Stimulated activated CD8-positive, alpha-beta memory T cell treated with anti-CD3 and anti-CD28 coated beads, Interleukin-15, amount 100 ng/mL, for 4 hours (primary cell): ENCODE results near the gene ZNRF3.
"Not testable (repeated sequence)": the region's sequence is repeated elsewhere in the genome, so short reads cannot be mapped to it uniquely, and the experiment has no call there.

Experiments
- DNase-seq, 2 donors: peaks; one replicate each; pipeline ENCODE4 v3.0.0-alpha.2; 2020; ENCODE audit warnings: low read depth in 2 of 2

ZNRF3 gene

DNA sequence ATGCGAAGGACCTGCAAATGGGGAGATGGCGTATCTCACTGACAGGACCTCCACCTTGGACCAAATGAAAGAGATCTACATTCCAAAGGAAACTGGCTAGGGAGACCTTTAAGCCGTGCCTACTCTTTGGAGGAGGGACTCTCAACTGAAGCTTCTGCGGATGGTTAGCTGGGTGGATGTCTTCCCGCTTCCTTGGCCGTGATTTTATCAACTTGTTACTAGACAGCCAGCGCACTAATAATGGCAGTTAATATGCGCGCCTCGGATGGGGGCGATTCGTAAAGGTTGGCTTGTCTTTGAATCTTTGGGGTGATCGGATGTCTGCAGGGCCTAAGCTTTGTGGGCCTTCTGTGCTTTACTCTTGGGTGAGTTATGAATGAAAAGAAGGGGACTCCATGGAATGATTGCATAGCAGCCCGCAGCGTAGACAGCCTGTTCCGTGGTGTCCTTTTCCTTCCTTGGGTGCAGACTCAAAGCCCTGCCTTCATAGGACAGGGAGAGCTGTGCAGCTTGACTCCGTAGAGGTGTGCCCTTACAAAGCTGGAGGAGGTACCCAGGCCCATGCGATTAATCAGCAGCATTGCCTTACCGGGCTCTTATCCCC lies 1.5 kb downstream of the ZNRF3 start:
- DNase-seq, result no peak

DNA sequence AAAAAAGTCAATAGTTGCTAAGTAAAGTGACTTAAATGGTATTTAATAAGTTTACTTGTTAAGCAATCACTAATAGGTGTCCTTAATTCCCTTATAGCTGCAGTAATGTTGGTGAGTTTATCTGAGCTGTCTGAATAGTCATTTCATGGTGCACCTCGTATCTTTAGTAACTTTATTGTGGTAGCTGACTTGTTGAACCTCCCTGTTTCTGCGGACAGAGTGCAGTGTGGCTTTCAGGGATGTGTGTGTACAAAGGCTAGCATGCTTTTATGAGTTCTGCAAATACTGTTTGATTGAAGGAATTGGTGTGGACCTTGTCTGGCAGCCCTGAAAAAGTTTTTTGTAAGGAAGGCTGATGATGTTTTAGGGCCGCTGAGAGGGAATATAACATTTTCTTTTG lies 2.6 kb downstream of the ZNRF3 start:
- no peak for DNase-seq

DNA sequence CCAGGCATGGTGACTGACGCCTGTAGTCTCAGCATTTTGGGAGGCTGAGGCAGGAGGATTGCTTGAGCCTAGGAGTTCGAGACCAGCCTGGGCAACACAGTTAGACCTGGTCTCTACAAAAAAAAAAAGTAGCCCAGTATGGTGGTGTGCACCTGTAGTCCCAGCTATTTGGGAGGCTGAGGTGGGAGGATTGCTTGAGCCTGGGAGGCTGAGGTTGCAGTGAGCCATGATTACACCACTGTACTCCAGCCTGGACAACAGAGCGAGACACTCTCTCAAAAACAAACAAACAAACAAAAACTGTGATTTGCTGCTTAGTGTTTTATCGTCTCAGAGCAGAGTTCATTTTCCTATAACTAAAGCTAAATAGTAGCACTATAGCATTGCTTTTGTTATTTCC lies 3.3 kb downstream of the ZNRF3 start:
- not testable (repeated sequence) for DNase-seq

DNA sequence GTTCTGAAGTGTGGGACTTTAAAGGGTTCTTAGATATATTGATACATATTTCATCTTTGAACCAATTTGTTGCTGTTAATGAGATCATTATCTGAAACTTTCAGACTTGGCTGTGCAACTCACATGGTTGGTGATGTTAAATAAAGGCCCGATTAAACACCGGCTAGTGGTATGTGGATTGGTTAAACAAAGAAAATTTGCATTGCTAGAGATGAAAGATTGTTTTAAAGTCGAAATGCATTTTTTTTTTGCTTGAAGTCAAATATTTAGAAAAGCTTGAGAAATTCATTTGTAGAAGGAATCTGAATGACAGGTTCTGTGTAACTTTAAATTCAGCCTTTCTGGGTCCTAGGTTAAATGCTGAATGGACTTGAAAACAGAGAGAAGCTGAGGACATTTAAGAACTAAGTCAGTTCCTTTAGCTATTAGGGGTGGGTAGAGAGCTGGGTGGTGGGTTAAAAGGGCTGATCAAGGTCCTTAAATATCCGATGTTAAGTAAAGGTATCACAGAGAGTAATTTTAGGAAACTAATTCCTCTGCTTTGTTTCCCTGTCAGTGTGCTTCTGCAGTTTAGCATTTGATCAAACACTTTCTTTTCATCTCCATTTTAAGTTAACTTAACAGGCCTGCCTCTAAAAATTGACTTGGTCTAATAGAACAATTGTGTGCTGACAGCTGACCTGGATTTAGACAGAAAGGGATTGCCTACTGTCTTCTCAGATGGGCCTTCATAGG lies 4.5 kb downstream of the ZNRF3 start:
- no peak for DNase-seq

GRCh38 chr22:28889478-28890024 lies 6.2 kb downstream of the ZNRF3 start:
- DNase-seq, result no peak

- DNase-seq, result no peak
Observed at GRCh38 chr22:28891156-28891733, 7.9 kb downstream of the ZNRF3 start.

GRCh38 chr22:28892175-28892731 lies 8.9 kb downstream of the ZNRF3 start:
- no peak for DNase-seq

DNA sequence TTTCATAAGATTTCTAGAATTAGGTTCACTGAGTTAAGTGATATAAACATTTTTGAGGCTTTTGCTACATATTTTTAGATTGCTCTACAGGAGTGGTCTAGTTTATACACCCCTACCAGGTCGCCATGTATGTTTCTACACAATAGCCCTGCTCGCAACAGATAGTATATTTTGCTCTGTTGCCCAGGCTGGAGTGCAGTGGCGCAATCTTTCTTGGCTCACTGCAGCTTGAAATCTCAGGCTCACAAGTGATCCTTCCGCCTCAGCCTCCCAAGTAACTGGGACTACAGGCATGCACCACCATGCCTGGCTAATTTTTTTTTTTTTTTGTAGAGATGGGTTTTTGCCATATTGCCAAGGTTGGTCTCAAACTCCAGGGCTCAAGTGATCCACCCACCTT lies 10.4 kb downstream of the ZNRF3 start:
- DNase-seq, result no peak

GRCh38 chr22:28894334-28894733 lies 11.0 kb downstream of the ZNRF3 start:
- DNase-seq, result no peak

- DNase-seq, result no peak
Observed at GRCh38 chr22:28894807-28895206, 11.4 kb downstream of the ZNRF3 start.

DNA sequence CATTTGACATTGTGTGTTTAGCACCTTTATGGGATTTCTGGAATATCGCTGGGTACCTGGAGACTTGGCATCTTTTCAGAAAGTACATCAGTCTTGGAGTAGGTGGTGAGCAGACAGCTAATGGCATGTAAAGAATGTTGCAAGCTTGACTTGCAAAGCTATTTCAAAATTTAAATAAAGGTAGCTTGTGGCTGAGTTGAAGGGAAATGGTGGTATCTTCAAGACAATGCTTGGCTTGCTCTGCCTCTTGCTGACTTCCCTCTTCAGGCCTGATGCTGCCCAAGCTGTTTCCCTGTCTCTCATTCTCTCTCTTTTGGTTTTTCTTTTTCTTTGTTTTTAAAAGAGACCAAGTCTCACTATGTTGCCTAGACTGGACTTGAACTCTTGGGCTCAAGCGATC lies 13.2 kb downstream of the ZNRF3 start:
- no peak for DNase-seq

DNA sequence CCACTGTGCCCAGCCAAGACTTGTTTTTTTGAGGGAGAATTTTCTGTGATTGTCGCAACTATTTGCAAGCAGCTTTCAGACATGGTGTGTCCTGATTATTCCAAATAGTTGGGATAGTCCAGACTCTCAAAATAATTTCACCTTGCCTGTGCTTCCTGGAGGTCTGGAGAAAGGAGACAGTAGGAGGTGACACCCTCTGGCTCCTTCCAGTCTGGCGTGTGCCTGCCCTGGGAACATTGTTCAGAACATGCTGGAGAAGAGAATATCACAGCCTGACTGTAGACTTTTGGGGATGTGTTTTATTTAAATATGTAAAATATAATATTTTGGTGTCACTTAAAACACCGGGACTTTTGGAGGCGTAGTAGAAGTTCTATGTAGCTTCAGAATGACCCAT lies 14.9 kb downstream of the ZNRF3 start:
- DNase-seq, result no peak

- DNase-seq, result no peak
Observed at GRCh38 chr22:28899199-28899853, 16.0 kb downstream of the ZNRF3 start.

- DNase-seq, result no peak
Observed at GRCh38 chr22:28900379-28900925, 17.1 kb downstream of the ZNRF3 start.

DNA sequence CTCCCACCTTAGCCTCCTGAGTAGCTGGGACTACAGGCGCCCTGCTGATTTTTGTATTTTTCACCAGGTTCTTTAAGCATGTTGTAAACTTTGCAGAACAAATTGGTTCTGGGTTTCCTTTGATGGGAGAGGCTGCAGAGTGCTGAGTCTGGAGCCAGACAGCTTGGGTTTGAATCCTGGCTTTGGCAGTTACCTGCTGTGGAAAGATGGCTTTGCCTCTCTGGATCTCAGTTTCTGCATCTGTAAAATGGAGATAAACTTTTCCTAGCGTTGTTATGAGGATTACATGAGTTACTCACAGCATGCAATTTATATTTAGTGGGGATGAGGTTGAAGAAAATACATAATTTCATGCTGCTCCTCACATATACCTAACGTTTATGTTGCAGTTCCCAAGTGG lies 19.1 kb downstream of the ZNRF3 start:
- DNase-seq, result no peak

GRCh38 chr22:28903080-28903479 lies 19.7 kb downstream of the ZNRF3 start:
- DNase-seq, result no peak

GRCh38 chr22:28903729-28904128 lies 20.4 kb downstream of the ZNRF3 start:
- DNase-seq, result no peak

- no peak for DNase-seq
Observed at GRCh38 chr22:28904211-28904896, 21.0 kb downstream of the ZNRF3 start.

DNA sequence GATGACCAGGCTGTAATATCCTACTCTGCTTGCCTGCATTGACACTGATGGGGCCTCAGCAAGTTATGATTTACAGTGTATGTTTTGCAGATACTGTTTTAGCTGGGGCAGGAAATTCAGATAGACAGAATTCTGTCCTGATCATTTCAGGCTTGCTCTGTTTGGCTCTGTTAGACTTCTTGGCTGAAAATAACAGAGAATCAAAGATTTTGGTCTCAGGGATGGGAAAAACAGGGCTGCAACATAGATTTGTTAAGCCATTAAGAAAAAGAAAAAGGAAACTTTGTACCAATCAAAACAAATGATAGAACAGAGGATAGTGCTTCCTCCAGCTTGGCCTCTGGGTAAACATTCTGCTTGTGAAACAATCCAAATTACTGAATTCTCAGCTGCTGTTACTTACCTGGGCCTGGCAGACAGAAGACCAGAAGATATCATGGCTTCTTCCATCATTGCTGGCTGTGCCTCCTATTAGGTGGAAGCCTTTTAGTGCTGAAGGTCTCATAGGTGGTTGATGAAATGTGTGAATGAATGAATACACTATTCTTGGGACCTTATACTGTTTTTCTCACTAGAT lies 22.0 kb downstream of the ZNRF3 start:
- DNase-seq, result no peak

DNA sequence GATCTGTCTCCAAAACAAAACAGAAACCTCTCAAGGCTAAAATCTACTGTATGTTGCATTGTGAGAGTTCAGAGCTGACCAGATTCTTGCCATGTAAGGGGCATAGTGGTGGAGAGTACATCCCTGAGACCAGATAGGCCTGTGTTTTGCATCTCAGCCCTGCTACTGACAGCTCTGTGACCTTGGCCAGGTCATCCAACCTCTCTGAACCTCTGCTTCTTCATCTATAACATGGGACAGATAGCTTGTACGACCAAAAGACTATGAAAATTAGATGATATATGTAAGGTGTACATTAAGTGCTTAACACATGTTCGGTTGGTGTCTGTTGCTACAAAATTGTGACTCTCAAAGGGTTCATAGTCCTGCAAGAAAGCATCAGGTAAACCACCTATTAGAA lies 22.9 kb downstream of the ZNRF3 start:
- DNase-seq, result no peak
